ENCODE measurements around the gene MBNL2.
A peak's percentile ranks its signal among the peaks of the same experiment; 100 is the strongest.
"Not testable (repeated sequence)": the region's sequence is repeated elsewhere in the genome, so short reads cannot be mapped to it uniquely, and the experiment has no call there.

MBNL2 gene, protein sequence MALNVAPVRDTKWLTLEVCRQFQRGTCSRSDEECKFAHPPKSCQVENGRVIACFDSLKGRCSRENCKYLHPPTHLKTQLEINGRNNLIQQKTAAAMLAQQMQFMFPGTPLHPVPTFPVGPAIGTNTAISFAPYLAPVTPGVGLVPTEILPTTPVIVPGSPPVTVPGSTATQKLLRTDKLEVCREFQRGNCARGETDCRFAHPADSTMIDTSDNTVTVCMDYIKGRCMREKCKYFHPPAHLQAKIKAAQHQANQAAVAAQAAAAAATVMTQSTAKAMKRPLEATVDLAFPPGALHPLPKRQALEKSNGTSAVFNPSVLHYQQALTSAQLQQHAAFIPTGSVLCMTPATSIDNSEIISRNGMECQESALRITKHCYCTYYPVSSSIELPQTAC

DNA sequence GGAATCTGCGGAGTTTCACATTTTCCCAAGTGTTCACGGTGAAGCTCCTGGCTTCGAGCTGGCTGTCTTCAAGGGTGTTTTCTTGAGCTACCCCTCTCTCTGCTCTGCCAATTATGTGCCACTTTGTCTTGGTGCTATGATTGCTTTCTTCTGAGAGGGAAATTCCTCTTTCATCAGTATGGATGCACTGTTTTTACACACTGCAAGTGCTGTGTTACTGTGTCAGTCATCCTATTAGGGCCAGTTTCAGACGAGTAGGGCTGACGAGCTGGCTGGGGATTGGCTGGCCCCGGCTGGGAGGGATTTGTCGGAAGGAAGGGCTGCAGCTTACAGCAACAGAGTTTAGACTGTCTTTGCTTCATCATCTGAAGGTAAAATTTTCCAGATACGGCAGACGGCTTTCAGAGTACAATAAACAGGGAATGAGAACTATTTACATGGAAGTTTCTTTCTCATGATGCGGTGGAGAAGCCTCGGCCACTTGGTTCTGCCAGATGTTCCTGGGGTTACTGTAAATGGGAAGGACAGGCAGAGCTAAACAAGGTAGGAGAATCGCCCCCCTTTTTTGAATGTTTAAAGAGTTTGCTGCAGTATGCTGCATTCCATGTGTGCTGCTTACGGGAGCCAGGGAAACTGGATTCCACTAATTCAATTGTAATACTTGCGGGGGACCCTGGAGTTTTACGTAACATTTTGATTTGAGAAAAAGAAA lies at the start of gene MBNL2:
Gene MBNL2, plus strand, starts transcription at position 345 of the 712 bp plus-strand sequence. CDS start 53,903 bp downstream, outside the sequence.
- DNase-seq (ENCODE audit: low read depth in 2 of 2) = peak; percentile 65 to 76

DNA sequence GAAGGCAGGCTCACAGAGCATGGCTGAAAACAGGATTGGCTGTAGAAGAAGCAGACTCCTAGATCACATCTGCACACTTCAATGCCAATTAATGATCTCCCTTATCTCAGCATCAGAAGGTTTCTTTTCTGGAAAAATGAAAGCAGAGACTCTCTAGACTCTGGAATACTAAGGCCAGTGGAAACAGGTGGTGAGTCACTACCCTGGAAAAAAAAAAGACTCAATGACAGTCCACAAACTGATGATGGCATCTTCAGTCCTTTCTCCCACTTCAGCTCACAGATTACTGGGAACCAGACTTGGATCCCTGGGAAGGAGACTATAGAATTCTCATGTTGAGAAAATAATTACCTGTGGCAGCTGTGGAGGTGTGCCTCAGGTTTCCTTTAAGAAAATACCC lies 47.5 kb upstream of the MBNL2 start:
- no peak for DNase-seq (ENCODE audit: low read depth in 2 of 2)

DNA sequence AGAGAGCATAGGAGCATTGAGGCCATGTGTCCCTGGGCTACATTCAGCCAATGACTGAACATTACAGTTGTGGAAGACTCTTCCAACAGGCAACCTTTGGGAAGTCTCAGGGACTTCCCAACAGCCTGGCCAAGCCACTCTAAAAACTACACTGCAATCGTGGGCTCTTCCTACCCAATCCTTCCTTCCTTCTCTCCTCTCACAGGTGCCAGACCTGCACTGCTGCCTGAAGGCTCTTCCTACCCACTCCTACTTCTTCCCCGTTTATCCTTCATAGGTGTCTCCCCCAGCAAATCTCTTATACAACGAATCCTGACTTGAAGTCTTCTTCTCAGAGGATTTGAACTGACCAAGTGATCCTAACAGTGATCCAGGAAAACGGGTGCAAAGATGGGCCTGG lies 47.1 kb upstream of the MBNL2 start:
- no peak for DNase-seq (ENCODE audit: low read depth in 2 of 2)

DNA sequence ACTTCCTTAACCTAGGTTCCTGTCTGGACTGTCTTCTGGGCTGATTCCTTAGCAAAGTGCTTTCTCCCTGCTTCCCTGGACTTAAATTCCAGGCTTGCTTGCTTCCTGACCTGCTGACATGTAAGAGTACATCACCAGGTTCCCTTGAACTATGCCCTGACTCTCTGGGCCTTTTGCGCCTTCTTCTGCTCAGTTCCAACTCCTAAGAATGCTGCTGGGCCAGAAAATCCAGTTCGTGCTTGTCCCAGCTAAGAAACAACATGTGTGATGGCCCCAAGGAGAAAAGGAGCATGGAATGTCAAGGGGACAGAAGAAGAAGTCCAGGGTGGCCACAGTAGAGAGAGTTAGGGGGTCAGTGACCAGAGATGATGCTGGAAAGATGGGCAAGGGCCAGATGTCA lies 42.6 kb upstream of the MBNL2 start:
- no peak for DNase-seq (ENCODE audit: low read depth in 2 of 2)

DNA sequence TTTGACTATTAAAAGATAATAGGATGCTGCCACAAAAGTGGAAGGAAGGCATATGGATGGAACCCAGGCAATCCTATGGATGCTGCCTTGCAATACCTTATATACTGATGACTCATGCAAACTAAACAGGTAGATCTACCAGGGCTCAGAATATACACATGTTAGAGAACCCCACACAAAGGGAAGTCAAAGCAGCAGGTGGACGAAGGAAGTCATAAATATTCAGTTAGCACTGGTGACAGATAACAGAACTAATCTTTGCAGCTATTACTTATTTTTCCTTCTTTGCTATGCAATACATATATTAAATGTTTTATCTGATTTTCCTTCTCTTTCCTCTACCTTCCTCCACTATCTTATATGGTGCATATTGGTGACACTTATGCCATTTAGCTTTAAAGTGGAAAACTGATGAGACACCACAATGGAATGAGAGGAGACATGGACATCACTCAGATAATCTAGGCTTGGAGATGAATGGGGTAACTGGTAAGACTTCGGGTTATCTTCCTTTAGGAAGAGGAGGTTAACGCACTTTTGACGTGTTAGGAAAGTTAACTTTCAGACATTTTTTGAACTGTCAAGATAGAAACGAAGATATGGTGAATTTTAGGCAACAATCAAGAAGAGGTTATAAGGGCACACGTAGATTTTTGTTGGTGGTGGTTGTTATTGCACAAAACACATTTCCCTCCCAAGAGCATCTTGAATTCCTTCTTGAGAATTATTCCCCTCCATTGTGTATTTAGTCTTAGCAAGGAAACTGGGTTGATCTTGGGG lies 39.8 kb upstream of the MBNL2 start:
- no peak for DNase-seq (ENCODE audit: low read depth in 2 of 2)

DNA sequence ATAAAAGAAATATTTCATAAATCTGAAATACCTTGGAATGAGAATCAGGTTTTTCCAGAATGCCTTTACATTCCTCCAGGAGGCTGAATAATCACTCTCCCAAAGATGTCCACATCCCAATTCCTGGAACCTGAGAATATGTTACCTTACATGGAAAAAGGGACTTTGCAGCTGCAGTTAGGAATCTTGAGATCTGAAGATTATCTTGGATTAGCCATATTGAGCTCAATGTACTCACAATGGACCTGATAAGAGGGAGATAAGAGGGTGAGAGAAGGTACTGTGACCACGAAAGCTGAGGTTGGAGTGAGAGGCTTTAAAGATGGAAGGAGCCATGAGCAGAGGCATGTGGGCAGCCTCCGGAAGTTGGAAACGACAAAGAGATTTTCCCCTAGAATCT lies 36.8 kb upstream of the MBNL2 start:
- DNase-seq (ENCODE audit: low read depth in 2 of 2) = no peak

DNA sequence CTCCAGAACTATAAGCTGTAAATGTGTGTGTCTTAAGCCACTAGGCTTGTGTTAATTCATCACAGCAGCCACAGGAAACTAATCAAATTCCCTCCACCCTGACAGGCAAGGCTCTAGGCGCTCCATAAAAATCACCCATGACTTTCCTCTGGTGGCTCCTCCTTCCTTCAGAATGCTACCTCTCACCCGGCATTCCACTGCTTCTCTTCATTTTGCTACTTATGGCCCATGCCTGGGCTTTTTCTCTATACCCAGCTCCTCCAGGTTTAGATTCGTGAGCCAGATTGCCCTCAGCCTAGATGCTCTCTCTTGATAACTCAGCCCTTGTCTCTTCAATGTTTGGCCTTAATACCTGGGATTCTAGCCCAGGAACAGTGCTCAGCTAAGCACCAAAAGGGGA lies 36.4 kb upstream of the MBNL2 start:
- no peak for DNase-seq (ENCODE audit: low read depth in 2 of 2)

DNA sequence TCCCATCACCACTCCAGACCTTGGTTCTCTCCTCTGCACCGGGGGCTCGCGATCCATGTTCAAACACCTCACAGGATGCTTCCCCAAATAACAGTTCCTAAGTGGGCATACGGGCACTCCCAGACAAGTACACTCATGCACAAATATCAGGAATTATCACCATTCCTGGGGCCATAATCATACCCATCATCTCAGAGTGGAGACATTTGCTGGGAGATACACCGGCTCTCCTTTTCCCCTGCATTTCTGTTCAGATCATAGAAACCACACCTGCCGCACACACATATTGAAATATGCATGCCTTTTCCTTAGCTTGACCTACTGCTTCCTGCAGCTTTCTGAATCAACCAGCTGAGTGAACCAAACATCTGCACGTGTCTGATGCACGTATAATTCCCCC lies 33.9 kb upstream of the MBNL2 start:
- no peak for DNase-seq (ENCODE audit: low read depth in 2 of 2)

DNA sequence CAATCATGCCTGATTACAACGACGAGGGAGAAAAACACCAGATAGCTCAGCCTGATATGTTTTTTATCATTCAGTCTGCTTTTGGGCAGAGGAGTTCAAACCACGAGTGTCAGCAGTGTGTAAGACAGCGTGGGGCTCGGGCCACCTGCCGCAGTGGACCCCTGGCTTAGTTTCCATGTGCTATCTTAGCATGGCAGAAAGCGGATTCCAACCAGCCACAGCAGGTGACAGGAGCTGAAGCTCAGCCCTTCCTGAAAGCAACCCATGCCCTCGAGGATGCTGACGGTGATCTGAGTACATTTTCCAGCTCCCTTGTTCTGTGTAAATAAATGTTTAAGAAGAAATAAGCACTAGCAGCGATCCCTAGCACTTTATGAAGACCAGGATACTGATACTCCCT lies 32.2 kb upstream of the MBNL2 start:
- DNase-seq (ENCODE audit: low read depth in 2 of 2) = no peak

DNA sequence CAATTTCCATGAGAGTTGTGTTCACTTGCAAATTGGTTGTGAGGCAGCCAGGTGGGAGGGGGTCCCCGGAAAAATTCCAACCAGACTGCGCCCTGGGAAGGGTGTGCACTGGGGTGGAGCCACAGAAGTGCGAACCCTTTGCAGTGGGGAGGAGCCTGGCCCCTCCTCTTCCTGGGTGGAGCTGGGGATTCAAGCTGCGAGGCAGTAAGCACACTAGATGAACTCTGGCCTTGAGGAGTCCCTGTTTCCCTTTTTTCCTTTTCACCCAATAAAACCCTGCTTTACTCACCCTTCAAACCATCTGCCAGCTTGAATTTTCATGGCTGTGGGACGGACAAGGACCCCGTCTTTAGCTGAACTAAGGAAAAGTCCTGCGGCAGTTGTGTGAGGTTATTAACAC lies 31.0 kb upstream of the MBNL2 start:
- DNase-seq (ENCODE audit: low read depth in 2 of 2) = no peak

DNA sequence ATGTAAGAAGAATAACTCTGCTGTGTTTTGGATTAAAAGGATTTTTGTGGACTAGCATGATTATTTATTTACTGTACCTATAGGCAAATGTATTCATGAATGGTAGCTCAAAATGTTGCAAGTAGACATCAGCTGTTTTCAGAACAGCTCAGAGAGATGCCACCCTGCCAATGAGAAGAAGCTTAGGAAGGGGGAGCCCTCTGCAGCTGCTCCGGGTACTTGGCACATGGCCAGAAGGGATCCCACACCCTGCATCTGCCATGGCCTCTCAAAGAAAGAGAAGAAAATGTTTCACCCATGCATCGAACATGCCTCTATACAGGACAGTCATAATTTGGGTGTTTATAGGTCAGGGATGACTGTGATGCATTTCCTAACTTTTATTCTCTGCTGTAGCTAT lies 30.5 kb upstream of the MBNL2 start:
- DNase-seq (ENCODE audit: low read depth in 2 of 2) = no peak

DNA sequence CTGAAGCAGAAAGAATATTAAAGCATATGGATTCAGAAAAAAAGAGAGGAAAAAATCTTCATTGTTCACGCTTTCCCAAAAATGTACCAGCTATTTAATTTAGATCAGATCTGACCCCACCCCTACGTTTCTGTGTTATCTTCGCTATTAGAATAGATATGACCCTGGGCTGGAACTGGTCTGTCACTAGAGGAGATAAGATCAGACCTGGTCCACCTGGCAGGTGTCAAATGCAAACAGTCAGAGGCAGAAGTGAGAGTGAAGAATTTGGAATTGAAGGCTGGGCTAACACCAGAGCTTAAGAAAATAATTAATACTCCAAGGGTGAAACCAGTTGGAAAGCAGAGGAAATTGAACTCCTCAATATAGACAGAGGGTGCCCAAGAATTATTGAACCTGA lies 30.0 kb upstream of the MBNL2 start:
- DNase-seq (ENCODE audit: low read depth in 2 of 2) = no peak

DNA sequence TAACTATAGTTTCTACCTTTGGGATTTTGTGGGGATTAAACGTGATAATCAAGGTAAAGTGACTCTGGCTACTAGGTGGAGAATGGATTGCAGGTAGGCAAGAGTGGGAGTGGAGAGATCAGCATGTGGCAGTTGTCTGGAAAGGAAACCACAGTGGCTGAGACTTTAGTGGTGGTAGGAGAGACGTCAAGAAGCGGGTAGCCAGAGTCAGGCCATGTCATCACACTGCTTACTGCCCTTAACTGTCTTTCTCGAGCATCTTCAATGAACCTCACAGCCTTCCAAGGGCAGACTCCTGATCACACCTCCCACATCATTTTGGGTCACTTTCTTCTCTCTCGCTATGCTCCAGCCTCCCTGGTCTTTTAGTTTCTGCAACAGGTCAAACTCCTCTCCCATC lies 28.6 kb upstream of the MBNL2 start:
- no peak for DNase-seq (ENCODE audit: low read depth in 2 of 2)

DNA sequence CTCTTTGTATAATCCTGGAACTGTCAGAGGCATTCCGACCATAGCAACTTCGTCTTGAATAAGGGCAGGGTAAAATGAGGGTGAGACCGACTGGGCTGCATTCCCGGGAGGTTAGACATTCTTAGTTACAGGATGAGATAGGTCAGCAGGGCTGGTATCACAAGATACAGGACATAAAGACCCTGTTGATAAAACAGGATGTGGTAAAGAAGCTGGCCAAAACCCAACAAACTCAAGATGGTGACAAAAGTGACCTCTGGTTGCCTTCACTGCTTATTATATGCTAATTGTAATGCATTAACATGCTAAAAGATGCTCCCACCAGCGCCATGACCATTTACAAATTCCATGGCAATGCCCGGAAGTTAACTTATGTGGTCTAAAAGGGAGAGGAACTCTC lies 27.7 kb upstream of the MBNL2 start:
- no peak for DNase-seq (ENCODE audit: low read depth in 2 of 2)

DNA sequence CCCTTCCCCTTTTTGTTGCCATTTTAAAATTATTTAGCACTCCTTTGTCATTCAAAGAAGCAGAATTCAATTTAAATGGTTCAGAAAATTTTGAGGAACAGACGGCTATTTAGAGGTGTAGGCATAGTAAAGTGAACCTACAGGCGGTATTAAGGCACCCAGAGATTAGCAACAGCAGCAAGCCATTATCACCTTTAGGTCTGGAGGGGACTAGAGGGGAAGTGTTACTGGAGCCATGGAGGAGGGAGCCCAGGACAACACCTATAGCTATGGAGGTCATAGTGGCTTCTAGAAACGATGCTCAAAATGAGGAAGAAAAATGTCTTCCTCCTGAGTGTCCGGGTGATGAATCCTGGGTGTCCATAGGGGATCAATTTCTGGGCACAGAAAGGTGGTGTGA lies 25.8 kb upstream of the MBNL2 start:
- no peak for DNase-seq (ENCODE audit: low read depth in 2 of 2)

DNA sequence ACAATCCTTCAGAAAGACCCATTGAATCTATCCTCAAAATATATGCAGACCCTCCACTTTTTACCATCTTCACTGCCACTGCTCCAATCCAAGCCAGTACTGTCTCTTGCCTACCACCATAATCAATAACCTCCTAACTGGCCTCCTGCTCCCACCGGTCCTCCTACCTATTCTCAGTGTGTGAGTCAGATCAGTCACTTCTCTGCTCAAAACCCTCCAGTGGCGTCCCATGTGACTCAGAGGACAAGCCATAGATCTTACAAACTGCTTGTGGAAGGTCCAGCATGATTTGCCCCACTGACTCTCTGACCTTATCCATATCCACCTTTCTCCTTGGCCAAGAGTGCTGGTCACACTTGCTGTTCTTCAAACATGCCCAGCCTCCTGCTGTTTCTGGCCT lies 23.4 kb upstream of the MBNL2 start:
- DNase-seq (ENCODE audit: low read depth in 2 of 2) = no peak

DNA sequence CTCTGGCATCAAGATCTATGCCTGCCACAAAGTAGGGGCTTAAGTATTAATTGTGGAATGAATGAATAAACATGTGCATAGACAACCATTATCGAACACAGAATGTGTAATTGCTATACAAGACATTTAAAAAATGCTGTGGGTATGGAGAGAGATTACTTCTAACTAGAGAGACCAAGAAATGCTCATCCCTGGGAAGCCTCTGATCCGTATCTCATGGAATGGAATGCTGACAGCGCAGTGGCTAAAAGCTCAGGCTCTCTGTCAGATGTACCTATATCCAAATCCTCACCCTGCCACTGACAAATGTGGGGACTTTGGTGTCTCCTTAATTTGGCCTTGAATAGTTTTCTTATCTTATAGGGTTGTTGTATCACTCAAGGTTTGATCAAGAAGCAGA lies 22.7 kb upstream of the MBNL2 start:
- DNase-seq (ENCODE audit: low read depth in 2 of 2) = no peak

DNA sequence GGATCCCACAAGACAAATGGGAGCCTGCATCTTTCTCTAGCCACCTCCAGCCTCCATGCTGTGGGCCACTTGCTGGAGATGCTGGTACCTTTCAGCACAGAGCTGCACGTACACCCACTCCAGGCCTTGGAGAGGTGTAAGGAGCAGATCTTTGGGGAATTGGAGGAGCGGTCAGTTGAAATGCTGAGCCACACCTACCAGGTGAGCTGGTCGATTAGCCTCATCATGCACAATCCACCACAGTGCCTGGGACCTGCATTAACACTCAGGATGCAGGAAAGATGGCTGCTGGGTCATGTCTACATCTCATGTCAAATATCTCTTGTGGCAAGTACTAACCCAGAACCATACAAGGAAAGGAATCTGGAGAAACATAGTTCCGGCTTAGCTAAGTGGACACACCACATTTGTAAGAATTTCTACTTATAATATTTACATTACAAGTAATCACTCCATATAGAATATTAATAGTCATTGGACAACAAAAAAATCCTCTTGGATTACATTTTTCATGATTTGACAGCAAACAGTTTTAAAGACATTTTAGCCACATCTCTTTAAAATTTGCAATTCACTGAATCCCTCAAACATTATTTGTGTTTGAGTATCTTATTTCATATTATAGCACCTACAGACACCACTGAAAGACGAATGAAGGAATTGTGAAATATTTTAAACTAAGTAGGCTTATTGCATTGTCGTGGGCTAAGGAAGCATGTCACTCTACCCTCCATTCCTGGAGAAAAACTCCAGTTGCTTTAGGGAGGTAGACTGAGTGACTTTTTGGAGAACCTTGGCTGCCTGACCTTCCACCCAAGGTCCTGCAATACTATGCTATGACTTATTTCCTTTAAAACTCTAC lies 21.8 kb upstream of the MBNL2 start:
- no peak for DNase-seq (ENCODE audit: low read depth in 2 of 2)

DNA sequence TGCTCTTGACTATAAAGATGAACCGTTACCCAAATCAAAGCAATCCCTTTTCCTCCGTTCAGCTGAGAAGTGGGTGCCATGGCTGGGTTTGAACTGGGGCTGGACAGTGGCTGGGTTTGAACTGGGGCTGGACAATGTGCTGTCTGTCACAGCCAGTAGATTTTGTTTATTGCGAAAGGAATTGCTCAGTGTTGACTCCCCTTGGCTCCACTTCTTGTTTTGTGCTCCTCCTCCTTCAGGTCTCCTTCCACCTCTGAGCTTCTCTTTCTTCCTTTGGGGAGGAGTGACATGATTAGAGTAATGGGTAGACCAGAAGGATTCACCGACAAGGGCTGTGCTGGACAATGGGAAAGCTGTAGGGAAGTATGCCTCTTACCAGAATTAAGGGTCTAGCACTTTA lies 19.4 kb upstream of the MBNL2 start:
- DNase-seq (ENCODE audit: low read depth in 2 of 2) = no peak

DNA sequence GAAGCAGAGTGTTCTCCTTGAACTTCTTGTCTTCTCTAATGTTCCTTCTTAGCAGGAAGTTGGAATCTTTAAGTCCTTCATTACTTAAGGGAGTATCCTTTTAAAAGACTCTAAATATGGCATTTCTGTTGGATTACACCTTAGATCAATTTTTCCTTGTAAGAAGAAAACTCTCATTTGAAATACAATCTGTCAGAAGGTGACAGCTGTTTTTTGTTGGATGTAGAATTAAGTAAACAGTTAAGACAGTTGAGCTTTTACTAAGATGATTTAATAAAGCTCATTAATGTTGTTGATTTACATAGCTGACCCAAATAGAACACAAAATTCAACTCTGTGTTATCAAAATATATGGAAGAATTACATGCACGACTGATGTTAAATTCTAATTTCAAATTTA lies 16.7 kb upstream of the MBNL2 start:
- DNase-seq (ENCODE audit: low read depth in 2 of 2) = no peak

DNA sequence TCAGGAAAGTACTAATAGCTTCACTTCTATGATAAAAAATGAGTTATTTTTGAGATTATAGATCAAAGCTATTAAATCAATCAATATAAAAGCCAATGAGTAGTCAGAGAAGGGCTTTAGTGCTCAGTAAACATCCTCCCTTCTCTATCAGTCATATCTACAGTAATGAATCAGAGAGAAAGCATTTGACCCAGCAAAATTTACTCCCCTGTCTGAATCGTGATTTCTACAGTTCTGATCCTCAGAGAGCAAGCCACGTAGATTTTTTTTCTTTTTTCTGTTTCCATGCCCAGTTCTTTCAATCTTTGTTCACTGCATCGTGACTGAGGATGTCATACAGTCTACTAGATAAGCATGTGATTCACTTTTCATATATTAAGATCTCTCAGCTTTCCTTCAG lies 16.2 kb upstream of the MBNL2 start:
- DNase-seq (ENCODE audit: low read depth in 2 of 2) = no peak

DNA sequence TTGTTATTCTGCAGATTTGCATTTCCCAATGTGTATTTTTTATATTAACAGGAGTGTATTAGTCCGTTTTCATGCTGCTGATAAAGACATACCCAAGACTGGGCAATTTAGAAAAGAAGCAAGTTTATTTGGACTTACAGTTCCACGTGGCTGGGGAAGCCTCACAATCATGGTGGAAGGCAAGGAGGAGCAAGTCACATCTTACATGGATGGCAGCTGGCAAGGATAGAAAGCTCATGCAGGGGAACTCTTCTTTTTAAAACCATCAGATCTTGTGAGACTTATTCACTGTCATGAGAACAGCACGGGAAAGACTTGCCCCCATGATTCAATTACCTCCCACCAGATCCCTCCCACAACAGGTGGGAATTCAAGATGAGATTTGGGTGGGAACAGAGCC lies 14.9 kb upstream of the MBNL2 start:
- DNase-seq (ENCODE audit: low read depth in 2 of 2) = not testable (repeated sequence)

Data from activated CD8-positive, alpha-beta memory T cell treated with anti-CD3 and anti-CD28 coated beads for 4 hours (primary cell).